Measurements from ENCODE around the gene CLCF1. TPM values are rescaled to one million over a fixed set of nuclear protein-coding genes. Genes with fewer than 3 reads are reported as not detected.

CLCF1 gene
- total RNA-seq, 1 experiment from 2014 or later, result 2.1 TPM

DNA sequence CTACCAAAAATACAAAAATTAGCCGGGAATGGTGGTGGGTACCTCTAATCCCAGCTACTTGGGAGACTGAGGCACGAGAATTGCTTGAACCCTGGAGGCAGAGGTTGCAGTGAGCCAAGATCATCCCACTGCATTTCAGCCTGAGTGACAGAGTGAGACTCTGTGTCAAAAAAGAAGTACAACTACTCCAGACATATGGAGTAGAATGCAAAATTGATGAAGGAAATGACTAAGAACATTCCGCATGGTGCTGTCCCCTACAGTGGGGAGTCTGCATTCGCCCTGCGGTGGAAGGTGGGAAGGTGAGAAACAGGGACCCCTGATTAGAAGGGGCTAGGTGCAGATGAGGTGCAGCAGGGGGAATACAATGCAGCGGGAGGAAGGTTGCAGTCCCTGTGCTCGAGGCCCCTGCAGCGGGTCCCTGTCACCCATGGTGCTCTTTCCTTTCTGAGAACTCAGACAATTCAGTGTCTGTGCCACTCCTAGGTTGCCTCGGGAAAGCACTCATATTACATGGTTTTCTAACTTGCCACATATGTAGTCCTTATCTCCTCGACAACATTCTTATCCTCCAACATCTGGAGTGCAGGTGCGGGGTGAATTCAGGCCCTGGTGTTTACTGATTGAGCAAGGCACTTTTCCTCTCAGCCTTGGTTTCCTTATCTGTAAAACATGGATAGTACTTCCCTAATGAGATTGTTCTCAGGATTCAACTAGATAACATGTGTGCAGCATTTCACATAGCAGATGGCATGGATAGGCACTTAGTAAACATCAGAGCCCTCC, 25.2 kb downstream of the CLCF1 start:
- Histone ChIP-seq H2AK5ac (ENCODE audit: insufficient read length, low read length) (no peak overlapping the region), H2BK5ac (ENCODE audit: insufficient read length, low read length) (no peak overlapping the region), H3K23ac (ENCODE audit: insufficient read length, low read depth, low read length) (no peak overlapping the region), H2BK12ac (ENCODE audit: insufficient read length, low read depth, low read length) (no peak overlapping the region), H3K79me2 (ENCODE audit: insufficient read depth, low read length) (no peaks in the 10 kb centered on the region), H4K5ac (ENCODE audit: insufficient read length, low read depth, low read length) (no peak overlapping the region), H3T11ph (ENCODE audit: low read length) (no peak overlapping the region), H3K23me2 (ENCODE audit: insufficient read length, low read depth, low read length, poor library complexity, severe bottlenecking) (peaks cover 7% of the 10 kb centered on the region), H4K91ac (ENCODE audit: insufficient read length, low read depth, low read length) (no peak overlapping the region), H3K79me1 (ENCODE audit: insufficient read depth, low read depth, low read length, poor library complexity, severe bottlenecking) (no peaks in the 10 kb centered on the region), H3K9ac (ENCODE audit: extremely low read depth, insufficient read length, low read length) (no peak overlapping the region), H4K20me1 (ENCODE audit: control insufficient read depth, insufficient read depth, insufficient read length) (no peaks in the 10 kb centered on the region), H4K8ac (replicated peaks; ENCODE audit: insufficient read length, low read depth, low read length) (no peak overlapping the region), H3K27me3 (ENCODE audit: insufficient read depth, low read length) (no peaks in the 10 kb centered on the region), H2BK20ac (ENCODE audit: low read depth, low read length, poor library complexity, severe bottlenecking) (no peak overlapping the region), H2BK15ac (ENCODE audit: low read depth, low read length) (no peak overlapping the region; the same call in 1 of the 2 replicates), H2AFZ (ENCODE audit: low read length) (no peak overlapping the region), H2BK120ac (ENCODE audit: low read depth, low read length, poor library complexity, severe bottlenecking) (no peak overlapping the region), H3K27ac (ENCODE audit: insufficient read length, low read depth, low read length) (no peak overlapping the region), H3K4me2 (ENCODE audit: insufficient read depth, insufficient read length, low read length) (no peak overlapping the region), H3K18ac (ENCODE audit: insufficient read length, low read depth, low read length) (no peak overlapping the region), H3K56ac (ENCODE audit: insufficient read length, low read depth, low read length) (no peak overlapping the region), H3K14ac (ENCODE audit: insufficient read depth, low read length) (no peak overlapping the region), H3K4me1 (ENCODE audit: insufficient read depth, low read length) (no peaks in the 10 kb centered on the region), H3K4ac (ENCODE audit: low read depth, low read length) (no peak overlapping the region), H3K9me3 (ENCODE audit: control insufficient read depth, low read depth, low read length) (no peaks in the 10 kb centered on the region)
- no CpG with 5 or more reads among the region's 11 CpGs for WGBS (ENCODE audit: extremely low coverage, insufficient read length, low lambda C conversion rate)
- no peak for DNase-seq
- no peak overlapping the region for H3K27ac Mint-ChIP-seq
- peaks cover 14 to 24% of the 10 kb centered on the region in 2 experiments for H3K4me1 Mint-ChIP-seq
- H3K27me3 Mint-ChIP-seq (ENCODE audit: low read depth), result no peaks in the 10 kb centered on the region
- H3K36me3 Mint-ChIP-seq (ENCODE audit: insufficient read depth in 1 of 3, low read depth in 3 of 3), result no peaks in the 10 kb centered on the region
- TF ChIP-seq, protein P1, sequence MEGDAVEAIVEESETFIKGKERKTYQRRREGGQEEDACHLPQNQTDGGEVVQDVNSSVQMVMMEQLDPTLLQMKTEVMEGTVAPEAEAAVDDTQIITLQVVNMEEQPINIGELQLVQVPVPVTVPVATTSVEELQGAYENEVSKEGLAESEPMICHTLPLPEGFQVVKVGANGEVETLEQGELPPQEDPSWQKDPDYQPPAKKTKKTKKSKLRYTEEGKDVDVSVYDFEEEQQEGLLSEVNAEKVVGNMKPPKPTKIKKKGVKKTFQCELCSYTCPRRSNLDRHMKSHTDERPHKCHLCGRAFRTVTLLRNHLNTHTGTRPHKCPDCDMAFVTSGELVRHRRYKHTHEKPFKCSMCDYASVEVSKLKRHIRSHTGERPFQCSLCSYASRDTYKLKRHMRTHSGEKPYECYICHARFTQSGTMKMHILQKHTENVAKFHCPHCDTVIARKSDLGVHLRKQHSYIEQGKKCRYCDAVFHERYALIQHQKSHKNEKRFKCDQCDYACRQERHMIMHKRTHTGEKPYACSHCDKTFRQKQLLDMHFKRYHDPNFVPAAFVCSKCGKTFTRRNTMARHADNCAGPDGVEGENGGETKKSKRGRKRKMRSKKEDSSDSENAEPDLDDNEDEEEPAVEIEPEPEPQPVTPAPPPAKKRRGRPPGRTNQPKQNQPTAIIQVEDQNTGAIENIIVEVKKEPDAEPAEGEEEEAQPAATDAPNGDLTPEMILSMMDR (conservative IDR thresholded peaks at IDR 0.05), result no peak
- no peaks in the 10 kb centered on the region; a peak in 1 of 5 replicates for H3K9me3 Mint-ChIP-seq
- H3K4me3 Mint-ChIP-seq, result no peak overlapping the region

Measured in H9 (cell line).